K562 (cell line): ENCODE results near the gene PSMA7. TPM values are rescaled to one million over a fixed set of nuclear protein-coding genes. Genes with fewer than 3 reads are reported as not detected.

ENCODE experiments used
- CBX8 ChIP-seq: fragments of 200-600 bp; sonication (generic); IDR thresholded peaks from 2 replicates; pipeline ENCODE4 v1.6.1; 2012; ENCODE audit warnings: borderline replicate concordance, mixed run types, low read depth, mild to moderate bottlenecking, moderate library complexity, mixed read lengths, low read length, control low read depth, inconsistent platforms; ENCODE audit not compliant: poor library complexity, severe bottlenecking; ENCODE audit errors: extremely low read depth
- DMBX1 ChIP-seq: fragments of 250-450 bp; sonication (Bioruptor Pico); IDR thresholded peaks from 2 replicates; pipeline ENCODE4 v1.8.0; 2022; ENCODE audit warnings: inconsistent platforms, mild to moderate bottlenecking, moderate library complexity, borderline replicate concordance
- FOXA3 ChIP-seq, 2 experiments: fragments of 450-650 bp in 1 of 2; sonication (generic) in 1 of 2; formaldehyde crosslinking; IDR thresholded peaks in 1 of 2; conservative IDR thresholded peaks in 1 of 2; 2 replicates each; pipeline versions ENCODE4 v1.4.0 to v1.8.0; 2020 to 2022; ENCODE audit warnings: mild to moderate bottlenecking in 2 of 2, missing genetic modification reagents in 1 of 2
- HDAC6 ChIP-seq: IDR thresholded peaks from 2 replicates; pipeline ENCODE4 v1.6.1; 2012; ENCODE audit warnings: low read depth, mild to moderate bottlenecking, control low read depth, inconsistent platforms, low read length, moderate library complexity
- HNRNPH1 ChIP-seq: fragments of 200-400 bp; formaldehyde crosslinking; optimal IDR thresholded peaks from 2 replicates; pipeline ENCODE3; 2017; ENCODE audit warnings: low read depth, mild to moderate bottlenecking, low read length, moderate library complexity
- MEF2A ChIP-seq: IDR thresholded peaks from 2 replicates; pipeline ENCODE4 v1.6.1; 2011; ENCODE audit warnings: low read depth, mild to moderate bottlenecking, low read length, moderate library complexity; ENCODE audit not compliant: control insufficient read depth
- MYC ChIP-seq, 2 experiments: fragments of 250-450 bp in 1 of 2; sonication (Bioruptor Pico) in 1 of 2; IDR thresholded peaks; 2 replicates each; pipeline versions ENCODE4 v1.5.1 to v1.6.1; 2012 to 2021; ENCODE audit warnings: low read depth in 2 of 2, borderline replicate concordance in 1 of 2, improper control_type of control experiment in 1 of 2, low read length in 1 of 2, mild to moderate bottlenecking in 1 of 2, moderate library complexity in 1 of 2
- NCOA1 ChIP-seq: fragments of 450-650 bp; IDR thresholded peaks from 2 replicates; pipeline ENCODE4 v1.6.1; 2016; ENCODE audit warnings: low read depth
- NFRKB ChIP-seq: fragments of 450-650 bp; IDR thresholded peaks from 2 replicates; pipeline ENCODE4 v1.6.1; 2016; ENCODE audit warnings: low read depth
- PRPF4 ChIP-seq: fragments of 200-400 bp; formaldehyde crosslinking; IDR thresholded peaks from one replicate; pipeline ENCODE4 v1.6.1; 2017; ENCODE audit warnings: low read length, low read depth, mild to moderate bottlenecking; ENCODE audit not compliant: insufficient read depth, poor library complexity, severe bottlenecking
- ZBTB40 ChIP-seq, 2 experiments: fragments of 450-650 bp in 1 of 2; sonication (generic) in 1 of 2; formaldehyde crosslinking in 1 of 2; IDR thresholded peaks; 2 replicates each; pipeline versions ENCODE4 v1.7.1 to v1.9.0; 2016 to 2022; ENCODE audit warnings: inconsistent platforms in 1 of 2, mild to moderate bottlenecking in 1 of 2, missing genetic modification reagents in 1 of 2
- ZBTB5 ChIP-seq: fragments of 450-650 bp; IDR thresholded peaks from 2 replicates; pipeline ENCODE4 v1.6.1; 2017; ENCODE audit warnings: antibody characterized with exemption
- ZKSCAN3 ChIP-seq: fragments of 250-450 bp; sonication (Bioruptor Pico); IDR thresholded peaks from 2 replicates; pipeline ENCODE4 v1.4.0; 2020
- ZNF707 ChIP-seq: fragments of 250-450 bp; sonication (Bioruptor Pico); conservative IDR thresholded peaks from 2 replicates; pipeline ENCODE4 v1.8.0; 2022; ENCODE audit warnings: inconsistent platforms, mild to moderate bottlenecking, moderate library complexity
- ZNF75A ChIP-seq: fragments of 450-650 bp; formaldehyde crosslinking; IDR thresholded peaks from 2 replicates; pipeline ENCODE4 v1.4.0; 2020; ENCODE audit warnings: mild to moderate bottlenecking
- polyA plus RNA-seq, 8 experiments: library from polyadenylated mRNA; depleted of rRNA in 4 of 8; stranded (reverse) in 5 of 8; unstranded in 3 of 8; fragments of >200 nt; fragmentation: Nextera tagmentation in 2 of 8; fragmentation: Illumina TruSeq in 1 of 8; extraction: Ambion mirVana in 2 of 8; extraction: Trizol in 1 of 8; gene quantifications; 2 replicates each; pipeline versions ENCODE4 v1.2.1 to v1.2.3, GENCODE V29; 2011 to 2014; ENCODE audit warnings: inconsistent platforms in 1 of 8, missing spikeins in 1 of 8
- total RNA-seq, 7 experiments: library from RNA; depleted of rRNA in 6 of 7; stranded (reverse); fragments of >200 nt in 6 of 7; fragmentation: Illumina TruSeq in 2 of 7; extraction: Trizol in 2 of 7; gene quantifications; 2 replicates each; pipeline versions ENCODE4 v1.2.1 to v1.2.3, GENCODE V29; 2011 to 2021; ENCODE audit warnings: low replicate concordance in 1 of 7

The PSMA7 gene
- total and polyA plus RNA-seq, 9 of the 15 experiments (the other 6 are each of a cell fraction or from before 2014, with no cell fraction given): 257 to 510 (median 393) TPM

- TF ChIP-seq ZBTB5 (no peak), ZKSCAN3 (CRISPR knock-in tag) (no peak), FOXA3 (CRISPR knock-in tag; conservative IDR thresholded peaks at IDR 0.05 in 1 of 2, IDR thresholded peaks at IDR 0.05 in 1 of 2) (no peak), HNRNPH1 (no peak), MYC (IDR thresholded peaks at IDR 0.05; ENCODE audit: low read depth, low read length) (peak; percentile 83), MYC (CRISPR knock-in tag; IDR thresholded peaks at IDR 0.05; ENCODE audit: borderline replicate concordance, low read depth) (no peak), NFRKB (no peak), HDAC6 (no peak), PRPF4 (peak; percentile 59), ZNF707 (CRISPR knock-in tag) (no peak), ZBTB40 (IDR thresholded peaks at IDR 0.05) (no peak), ZBTB40 (CRISPR knock-in tag; IDR thresholded peaks at IDR 0.05) (no peak), MEF2A (no peak), NCOA1 (no peak), DMBX1 (CRISPR knock-in tag) (no peak), CBX8 (no peak), ZNF75A (CRISPR knock-in tag) (no peak)
Observed at GRCh38 chr20:62121776-62122653, 21.2 kb downstream of the PSMA7 start, which contains the start of gene LSM14B (continued).
